ENCODE measurements around the gene ZEB1.

GRCh38 chr10:31345886-31346285 lies 26.9 kb downstream of the ZEB1 start:
- TF ChIP-seq CTCF (conservative IDR thresholded peaks at IDR 0.05 in 1 of 2, IDR thresholded peaks at IDR 0.05 in 1 of 2; ENCODE audit: low read depth in 1 of 2, low read length in 2 of 2) (no peak), EZH2 (IDR thresholded peaks at IDR 0.05; ENCODE audit: low read length, missing control alignments) (no peak)

Data from fibroblast of lung (primary cell).